Esophagus muscularis mucosa (tissue), 4 donors: ENCODE results near the gene PDLIM5.

ENCODE experiments used
- CTCF ChIP-seq, 3 experiments: fragments of 200-600 bp in 2 of 3; fragments of 450-650 bp in 1 of 3; sonication (generic) in 2 of 3; IDR thresholded peaks; one replicate each; pipeline ENCODE4 v1.5.1; 2017 to 2019; ENCODE audit warnings: antibody characterized with exemption in 3 of 3, mild to moderate bottlenecking in 2 of 3, moderate library complexity in 1 of 3
- EP300 ChIP-seq: sonication (generic); formaldehyde crosslinking; IDR thresholded peaks from one replicate; pipeline ENCODE4 v1.6.1; 2017; ENCODE audit warnings: antibody characterized with exemption
- POLR2AphosphoS5 ChIP-seq, 2 donors: sonication (generic); formaldehyde crosslinking; IDR thresholded peaks; one replicate each; pipeline ENCODE4 v1.6.1; 2017; ENCODE audit warnings: antibody characterized with exemption in 2 of 2

GRCh38 chr4:94564252-94564651 lies 112.5 kb downstream of the PDLIM5 start:
- TF ChIP-seq CTCF (IDR thresholded peaks at IDR 0.05) = no peak
- TF ChIP-seq POLR2AphosphoS5 (IDR thresholded peaks at IDR 0.05) = no peak
- TF ChIP-seq EP300 = no peak
